Measurements from ENCODE around the gene GOLGA8B. TPM values are rescaled to one million over a fixed set of nuclear protein-coding genes. Genes with fewer than 3 reads are reported as not detected.
A peak's percentile ranks its signal among the peaks of the same experiment; 100 is the strongest.

GOLGA8B gene
- polyA plus RNA-seq, 1 experiment = 25.6 TPM

GRCh38 chr15:34620814-34621213, 37.4 kb upstream of the GOLGA8B start:
- DNase-seq (ENCODE audit: low read depth, low spot score) = no peak
- no peak overlapping the region for H3K27ac ChIP-seq (ENCODE audit: low read depth, low read length)
- ChIA-PET POLR2A (no interaction called here), CTCF (interaction anchor here (0.9 to 7.5 kb wide), 16 partner anchors 10 to 824 kb away, joined by 3 to 151 read pairs (median 6); partner anchors contain the start of gene AQR)
- no peaks in the 10 kb centered on the region for H3K9me3 ChIP-seq (ENCODE audit: control insufficient read depth, insufficient read depth, low read length)
- no peak for TF ChIP-seq CTCF (IDR thresholded peaks at IDR 0.05; ENCODE audit: low read depth, low read length)
- H3K4me3 ChIP-seq (ENCODE audit: low read depth, low read length) = no peak overlapping the region
- no peaks in the 10 kb centered on the region for H3K27me3 ChIP-seq (ENCODE audit: control insufficient read depth, insufficient read depth, low read length)

- TF ChIP-seq CTCF (IDR thresholded peaks at IDR 0.05; ENCODE audit: low read depth, low read length) = no peak
- H3K27ac ChIP-seq (ENCODE audit: low read depth, low read length) = no peak overlapping the region
- CTCF ChIA-PET = interaction anchor here (1.0 to 7.5 kb wide), 3 partner anchors 299 to 558 kb away, joined by 3 to 151 read pairs (median 9); no protein-coding TSS in a partner anchor
- no peak for DNase-seq (ENCODE audit: low read depth, low spot score)
- no peaks in the 10 kb centered on the region for H3K9me3 ChIP-seq (ENCODE audit: control insufficient read depth, insufficient read depth, low read length)
- H3K4me3 ChIP-seq (ENCODE audit: low read depth, low read length) = no peak overlapping the region
- no peaks in the 10 kb centered on the region for H3K27me3 ChIP-seq (ENCODE audit: control insufficient read depth, insufficient read depth, low read length)
- POLR2A ChIA-PET = no interaction called here
Observed at GRCh38 chr15:34620142-34620541, 36.7 kb upstream of the GOLGA8B start.

- Histone ChIP-seq H3K27me3 (ENCODE audit: control insufficient read depth, insufficient read depth, low read length) (no peaks in the 10 kb centered on the region), H3K27ac (ENCODE audit: low read depth, low read length) (no peak overlapping the region), H3K4me3 (ENCODE audit: low read depth, low read length) (no peak overlapping the region), H3K9me3 (ENCODE audit: control insufficient read depth, insufficient read depth, low read length) (no peaks in the 10 kb centered on the region)
- ChIA-PET POLR2A (no interaction called here), CTCF (interaction anchor here (0.7 to 7.5 kb wide), 3 partner anchors 56 to 300 kb away, joined by 5 to 151 read pairs (median 18); no protein-coding TSS in a partner anchor)
- DNase-seq (ENCODE audit: low read depth, low spot score) = no peak
- no peak for TF ChIP-seq CTCF (IDR thresholded peaks at IDR 0.05; ENCODE audit: low read depth, low read length)
Observed at GRCh38 chr15:34619151-34619550, 35.7 kb upstream of the GOLGA8B start.

- ChIA-PET CTCF (interaction anchor here (1.0 to 7.5 kb wide), 3 partner anchors 8 to 301 kb away, joined by 6 to 151 read pairs (median 18); no protein-coding TSS in a partner anchor), POLR2A (no interaction called here)
- no peak overlapping the region for H3K27ac ChIP-seq (ENCODE audit: low read depth, low read length)
- no peak overlapping the region for H3K4me3 ChIP-seq (ENCODE audit: low read depth, low read length)
- H3K27me3 ChIP-seq (ENCODE audit: control insufficient read depth, insufficient read depth, low read length) = no peaks in the 10 kb centered on the region
- no peaks in the 10 kb centered on the region for H3K9me3 ChIP-seq (ENCODE audit: control insufficient read depth, insufficient read depth, low read length)
- DNase-seq (ENCODE audit: low read depth, low spot score) = no peak
- no peak for TF ChIP-seq CTCF (IDR thresholded peaks at IDR 0.05; ENCODE audit: low read depth, low read length)
Observed at GRCh38 chr15:34618073-34618472, 34.6 kb upstream of the GOLGA8B start.

GRCh38 chr15:34616613-34617012, 33.2 kb upstream of the GOLGA8B start:
- H3K4me3 ChIP-seq (ENCODE audit: low read depth, low read length) = no peak overlapping the region
- ChIA-PET POLR2A (no interaction called here), CTCF (interaction anchor here (4.3 to 7.5 kb wide), 2 partner anchors 92 to 303 kb away, joined by 18 to 151 read pairs; no protein-coding TSS in a partner anchor)
- DNase-seq (ENCODE audit: low read depth, low spot score) = no peak
- H3K9me3 ChIP-seq (ENCODE audit: control insufficient read depth, insufficient read depth, low read length) = no peaks in the 10 kb centered on the region
- H3K27me3 ChIP-seq (ENCODE audit: control insufficient read depth, insufficient read depth, low read length) = no peaks in the 10 kb centered on the region
- no peak overlapping the region for H3K27ac ChIP-seq (ENCODE audit: low read depth, low read length)
- peak; percentile 33; the same call in 1 of the 2 replicates for TF ChIP-seq CTCF (IDR thresholded peaks at IDR 0.05; ENCODE audit: low read depth, low read length)
